Fibroblast of mammary gland (primary cell): ENCODE results near the gene LRP1B.

Experiments used
- DNase-seq: peaks from one replicate; pipeline ENCODE4 v3.0.0-alpha.2; 2010; ENCODE audit warnings: low read depth
- H3K4me3 ChIP-seq: 2 replicates; pipeline ENCODE4 v1.5.1; 2011; ENCODE audit warnings: low read depth, mild to moderate bottlenecking, low read length, moderate library complexity; ENCODE audit not compliant: control insufficient read depth
- TF ChIP-seq, protein P1 (sequence below): conservative IDR thresholded peaks from 2 replicates; pipeline ENCODE4 v1.5.1; 2011; ENCODE audit warnings: low read depth, low read length, inconsistent platforms; ENCODE audit not compliant: control insufficient read depth, insufficient read depth

Gene LRP1B

DNA sequence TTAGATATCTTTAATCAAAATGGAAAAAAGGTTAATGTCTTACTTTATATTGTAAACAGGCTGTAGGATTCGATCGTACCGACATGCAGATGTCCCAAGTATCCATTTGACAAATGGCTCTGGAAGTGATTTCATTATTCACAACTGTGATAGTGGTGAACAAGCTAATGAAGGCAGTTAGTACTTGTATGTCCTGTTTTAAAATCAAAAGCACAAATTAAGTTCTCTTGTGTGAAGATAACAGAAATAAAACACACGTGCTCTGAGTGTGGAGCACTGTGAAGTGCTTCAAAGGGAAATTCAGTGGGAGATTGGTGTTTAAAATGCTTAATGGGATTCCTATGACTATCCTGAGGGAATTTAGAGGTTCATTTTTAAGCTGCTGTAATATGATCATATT lies 8.6 kb upstream of the LRP1B start:
- TF ChIP-seq, protein P1, sequence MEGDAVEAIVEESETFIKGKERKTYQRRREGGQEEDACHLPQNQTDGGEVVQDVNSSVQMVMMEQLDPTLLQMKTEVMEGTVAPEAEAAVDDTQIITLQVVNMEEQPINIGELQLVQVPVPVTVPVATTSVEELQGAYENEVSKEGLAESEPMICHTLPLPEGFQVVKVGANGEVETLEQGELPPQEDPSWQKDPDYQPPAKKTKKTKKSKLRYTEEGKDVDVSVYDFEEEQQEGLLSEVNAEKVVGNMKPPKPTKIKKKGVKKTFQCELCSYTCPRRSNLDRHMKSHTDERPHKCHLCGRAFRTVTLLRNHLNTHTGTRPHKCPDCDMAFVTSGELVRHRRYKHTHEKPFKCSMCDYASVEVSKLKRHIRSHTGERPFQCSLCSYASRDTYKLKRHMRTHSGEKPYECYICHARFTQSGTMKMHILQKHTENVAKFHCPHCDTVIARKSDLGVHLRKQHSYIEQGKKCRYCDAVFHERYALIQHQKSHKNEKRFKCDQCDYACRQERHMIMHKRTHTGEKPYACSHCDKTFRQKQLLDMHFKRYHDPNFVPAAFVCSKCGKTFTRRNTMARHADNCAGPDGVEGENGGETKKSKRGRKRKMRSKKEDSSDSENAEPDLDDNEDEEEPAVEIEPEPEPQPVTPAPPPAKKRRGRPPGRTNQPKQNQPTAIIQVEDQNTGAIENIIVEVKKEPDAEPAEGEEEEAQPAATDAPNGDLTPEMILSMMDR: no peak
- no peak for DNase-seq
- no peak overlapping the region for H3K4me3 ChIP-seq

DNA sequence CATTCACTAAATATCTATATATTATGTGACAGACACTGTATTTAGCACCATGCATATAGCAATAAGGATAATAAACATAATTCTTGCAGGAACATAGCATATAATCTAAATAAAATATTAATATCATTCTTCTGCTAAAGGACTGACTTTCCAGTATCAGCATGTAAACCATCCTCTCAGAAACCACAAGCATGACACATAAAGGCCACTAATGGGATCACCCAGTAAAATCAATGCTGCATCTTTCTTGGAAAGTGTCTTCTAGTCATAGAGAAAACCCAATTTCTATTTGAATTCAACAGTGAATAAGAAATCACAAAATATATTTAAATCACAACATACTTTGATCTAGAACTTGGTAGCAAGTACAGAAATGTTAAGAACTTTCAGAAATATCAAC lies 5.8 kb upstream of the LRP1B start:
- no peak overlapping the region for H3K4me3 ChIP-seq

DNA sequence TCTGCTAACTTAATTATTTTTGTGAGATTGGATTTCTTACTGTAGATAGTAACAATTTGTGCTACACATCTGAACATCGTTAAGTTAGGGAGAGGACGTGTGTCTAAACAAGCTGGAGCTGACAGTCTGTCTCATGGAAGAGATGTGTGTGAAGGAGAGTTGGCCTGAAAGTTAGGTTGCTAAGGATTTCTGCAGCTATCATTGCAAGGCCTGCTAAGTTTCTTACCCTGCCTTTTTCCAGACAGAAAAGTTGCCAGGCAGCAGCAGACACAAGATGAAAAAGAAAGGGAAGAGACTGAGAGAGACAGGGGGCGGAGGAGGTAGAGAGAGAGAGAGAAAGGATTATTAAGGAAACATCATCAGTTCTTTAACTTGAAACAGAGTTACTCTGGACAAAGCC lies 4.1 kb upstream of the LRP1B start:
- DNase-seq: no peak
- H3K4me3 ChIP-seq: no peak overlapping the region
- TF ChIP-seq, protein P1: no peak

More for the DNA sequence above, 5.8 kb upstream of the LRP1B start:
- no peak for DNase-seq
- TF ChIP-seq, protein P1: no peak

DNA sequence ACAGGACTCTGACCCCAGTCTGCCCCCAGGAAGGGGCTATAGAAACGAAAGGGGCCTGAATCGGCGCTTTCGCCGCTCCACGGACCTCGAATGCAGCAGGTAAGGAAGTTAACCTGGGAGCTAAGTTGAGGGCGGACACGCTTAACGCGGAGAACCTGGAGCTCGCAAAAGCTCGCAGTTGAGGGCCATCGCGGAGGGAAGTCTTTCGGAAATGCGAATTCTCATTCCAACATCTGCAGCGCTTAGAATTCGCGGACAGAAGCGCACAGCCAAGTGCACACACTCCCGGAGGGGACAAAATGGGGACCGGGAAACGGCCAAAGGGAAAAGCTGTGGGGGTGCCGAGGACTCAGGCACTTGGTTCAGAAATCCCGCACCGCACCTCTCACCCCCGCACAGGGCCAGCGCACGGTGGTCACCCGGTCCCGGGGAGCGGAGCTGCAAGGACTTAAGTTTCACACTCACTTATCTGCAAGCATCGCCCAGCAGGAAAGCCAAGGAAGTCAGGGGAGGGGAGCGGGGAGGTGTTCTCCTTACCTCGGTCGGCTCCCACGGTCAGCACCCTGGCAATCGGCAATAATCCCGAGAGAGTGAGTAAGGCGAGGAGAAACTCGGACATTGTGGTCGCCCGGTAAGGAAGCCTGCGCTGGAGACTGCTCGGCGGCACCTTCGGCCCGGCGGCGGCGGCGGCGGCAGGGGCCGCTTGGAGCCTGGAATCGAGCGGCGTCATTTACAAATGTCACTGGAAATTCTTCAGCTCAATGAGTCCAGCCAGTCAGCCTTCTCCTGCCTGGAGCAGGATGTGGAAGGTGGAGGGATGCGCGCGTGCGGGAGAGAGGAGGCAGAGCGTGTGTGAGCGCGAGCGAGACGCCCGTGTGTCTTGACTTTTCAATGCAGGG lies 456 bp downstream of the LRP1B start:
- H3K4me3 ChIP-seq: peak overlapping the region; percentile 42
- TF ChIP-seq, protein P1: no peak
- peak; percentile 51 for DNase-seq

DNA sequence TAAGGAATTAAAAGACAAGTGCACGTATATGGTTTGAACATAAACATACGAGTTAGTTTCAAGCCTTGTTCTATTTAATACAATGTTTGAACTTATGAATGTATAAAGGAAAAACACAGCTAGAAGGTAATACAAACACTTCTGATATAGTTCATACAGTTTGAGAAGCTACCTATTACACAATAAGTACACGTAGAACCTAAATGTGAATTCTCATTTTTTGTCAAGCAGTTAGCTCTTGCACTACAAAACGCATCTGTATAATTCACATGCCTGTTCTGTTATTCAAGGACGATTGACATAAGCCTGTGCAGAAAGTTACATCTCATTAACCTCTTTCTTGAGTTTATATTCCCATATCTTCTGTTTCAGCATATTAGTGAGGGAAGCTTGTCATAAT lies 2.7 kb downstream of the LRP1B start:
- TF ChIP-seq, protein P1: no peak
- no peak for DNase-seq
- H3K4me3 ChIP-seq: no peak overlapping the region

DNA sequence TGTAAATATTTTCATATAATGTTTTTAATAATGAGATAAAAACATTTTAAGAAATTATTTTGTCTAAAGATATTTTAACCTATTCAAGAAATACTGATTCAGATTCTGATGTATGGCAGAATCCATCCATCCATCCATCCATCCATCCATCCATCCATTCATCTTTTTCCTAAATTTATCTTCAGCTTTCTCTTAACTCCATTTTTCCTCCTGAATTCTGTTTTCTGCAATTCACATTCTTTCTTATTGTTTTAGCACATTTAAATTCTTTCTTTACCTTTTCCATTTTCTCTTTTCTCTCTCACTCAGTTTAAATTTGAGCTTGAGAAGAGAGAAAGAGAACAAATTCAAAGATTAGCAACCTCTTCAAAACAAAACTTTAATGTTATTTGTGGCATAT lies 3.6 kb downstream of the LRP1B start:
- TF ChIP-seq, protein P1: no peak
- no peak overlapping the region for H3K4me3 ChIP-seq
- DNase-seq: no peak

DNA sequence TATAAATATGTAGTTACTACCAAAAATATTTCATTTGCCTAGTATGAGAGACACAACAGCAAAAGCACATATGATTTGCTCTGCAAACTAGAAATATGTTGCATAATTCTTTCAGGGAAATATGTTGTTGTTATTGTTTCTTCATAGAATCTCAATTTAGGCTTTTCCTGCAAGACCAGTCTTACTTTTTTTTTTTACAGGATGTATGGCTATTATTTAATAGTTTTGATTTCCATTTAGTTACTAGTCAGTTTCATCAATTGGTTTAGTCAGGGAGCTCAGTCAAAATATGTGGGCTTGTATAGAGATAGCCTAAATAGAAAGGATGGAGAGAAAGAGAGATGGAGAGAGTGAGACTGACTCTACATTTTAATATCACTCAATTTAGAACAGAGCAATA lies 6.1 kb downstream of the LRP1B start:
- H3K4me3 ChIP-seq: no peak overlapping the region
- TF ChIP-seq, protein P1: no peak
- no peak for DNase-seq
